UCSD-AML1 (cell line): ENCODE measurements around the gene C1orf159.
"Not testable (repeated sequence)": the region's sequence is repeated elsewhere in the genome, so short reads cannot be mapped to it uniquely, and the experiment has no call there.

Source experiments
- DNase-seq: peaks from one replicate; lab custom pipeline; 2025; ENCODE audit not compliant: unreplicated experiment; lab: John Stamatoyannopoulos, UW

The C1orf159 gene

DNA sequence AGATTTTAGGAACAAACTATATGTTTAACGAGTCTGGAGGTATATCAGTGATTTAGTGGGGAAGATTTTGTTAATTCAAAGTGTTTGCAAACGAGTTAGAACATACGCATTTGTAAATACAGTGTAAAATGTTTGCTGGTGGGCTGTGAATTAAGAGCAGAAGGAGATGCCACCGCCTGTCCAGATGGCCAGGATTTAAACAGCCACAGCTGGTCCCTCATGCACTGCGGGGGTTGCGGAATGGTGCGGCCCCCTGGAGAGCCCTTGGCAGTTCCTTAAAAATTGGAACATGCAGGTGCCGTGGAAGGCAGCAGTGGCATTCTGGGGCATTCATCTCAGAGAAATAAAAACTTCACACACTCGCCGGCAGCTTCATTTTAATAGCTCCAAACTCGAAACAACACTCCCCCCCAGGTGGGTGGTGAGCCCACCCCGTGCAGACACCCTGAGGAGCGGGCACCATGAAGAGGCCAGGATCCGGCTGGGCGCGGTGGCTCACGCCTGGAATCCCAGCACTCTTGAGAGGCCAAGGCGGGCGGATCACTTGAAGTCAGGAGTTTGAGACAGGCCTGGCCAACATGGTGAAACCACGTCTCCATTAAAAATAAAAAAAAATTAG, 3.5 kb upstream of the C1orf159 start:
- DNase-seq = no peak

DNA sequence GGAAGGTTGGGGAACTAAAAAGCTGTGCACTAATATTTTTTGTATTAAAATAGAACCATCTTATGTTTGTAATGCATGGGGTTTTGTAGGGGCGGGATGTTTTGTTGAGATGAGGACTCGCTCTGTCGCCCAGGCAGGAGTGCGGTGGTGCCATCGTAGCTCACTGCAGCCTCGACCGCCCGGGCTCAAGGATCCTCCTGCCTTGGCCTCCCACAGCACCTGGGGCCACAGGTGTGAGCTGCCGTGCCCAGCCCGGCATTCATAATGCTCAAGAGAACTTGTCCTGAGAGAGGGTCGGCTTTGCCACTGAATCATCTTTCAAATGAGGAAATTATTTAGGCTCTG, 3.0 kb upstream of the C1orf159 start:
- DNase-seq = no peak

DNA sequence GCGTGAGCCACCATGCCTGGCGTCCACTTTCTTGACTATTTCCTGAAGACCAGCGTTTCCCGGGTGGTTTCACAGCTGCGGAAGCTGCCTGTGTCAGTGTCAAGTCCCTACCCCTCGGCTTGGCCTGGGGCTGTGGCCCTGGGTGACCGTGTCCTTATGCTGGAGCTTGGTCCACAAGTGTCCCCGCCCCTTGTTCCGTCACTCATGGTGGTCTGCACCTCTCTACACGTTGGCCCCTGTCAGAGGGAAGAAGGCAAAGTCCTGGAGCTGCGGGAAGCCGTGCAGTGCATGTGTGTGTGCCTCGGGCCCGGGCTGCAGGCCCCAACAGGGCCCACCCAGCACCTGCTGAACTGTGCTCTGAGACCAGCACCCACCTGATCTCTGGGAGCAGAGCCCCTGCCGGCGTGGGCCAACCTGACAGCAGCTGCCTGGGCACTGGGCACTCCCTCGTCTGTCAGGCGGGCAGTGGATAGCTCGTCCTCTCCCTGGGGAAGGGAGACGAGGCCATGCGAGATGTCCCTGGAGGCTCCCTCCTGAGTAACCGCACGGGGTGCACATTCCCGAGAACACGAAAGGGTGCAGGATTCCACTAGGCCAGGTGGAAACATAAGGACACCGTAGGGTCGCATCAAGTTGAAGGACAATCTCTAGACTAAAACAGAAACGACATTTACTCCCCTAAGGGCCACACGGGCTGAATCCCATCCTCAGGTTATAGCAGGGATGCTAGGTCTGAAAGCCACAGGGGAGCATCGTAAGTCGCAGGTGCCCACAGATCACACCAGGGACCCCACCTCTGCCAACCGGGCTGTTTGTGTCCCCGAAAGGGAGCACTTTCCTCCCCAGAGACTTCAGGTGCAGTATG, 2.4 kb upstream of the C1orf159 start:
- no peak for DNase-seq

DNA sequence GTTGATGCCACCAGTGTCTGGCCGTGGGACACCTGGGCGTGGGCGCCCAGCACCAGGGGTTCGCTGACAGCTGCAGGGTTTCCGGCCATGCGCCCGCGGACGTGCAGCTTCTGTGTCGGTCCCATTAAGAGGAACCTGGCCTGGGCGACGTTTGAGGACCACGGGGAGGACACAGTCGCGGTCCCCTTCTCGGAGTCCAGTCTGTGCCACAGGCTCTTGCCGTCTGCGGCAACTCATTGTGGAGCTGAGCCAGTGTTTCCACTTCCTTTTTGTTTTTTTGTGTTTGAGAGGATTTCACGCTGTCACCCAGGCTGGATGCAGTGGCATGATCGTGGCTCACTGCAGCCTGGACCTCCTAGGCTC, 1.6 kb upstream of the C1orf159 start:
- peak; percentile 47 for DNase-seq

DNA sequence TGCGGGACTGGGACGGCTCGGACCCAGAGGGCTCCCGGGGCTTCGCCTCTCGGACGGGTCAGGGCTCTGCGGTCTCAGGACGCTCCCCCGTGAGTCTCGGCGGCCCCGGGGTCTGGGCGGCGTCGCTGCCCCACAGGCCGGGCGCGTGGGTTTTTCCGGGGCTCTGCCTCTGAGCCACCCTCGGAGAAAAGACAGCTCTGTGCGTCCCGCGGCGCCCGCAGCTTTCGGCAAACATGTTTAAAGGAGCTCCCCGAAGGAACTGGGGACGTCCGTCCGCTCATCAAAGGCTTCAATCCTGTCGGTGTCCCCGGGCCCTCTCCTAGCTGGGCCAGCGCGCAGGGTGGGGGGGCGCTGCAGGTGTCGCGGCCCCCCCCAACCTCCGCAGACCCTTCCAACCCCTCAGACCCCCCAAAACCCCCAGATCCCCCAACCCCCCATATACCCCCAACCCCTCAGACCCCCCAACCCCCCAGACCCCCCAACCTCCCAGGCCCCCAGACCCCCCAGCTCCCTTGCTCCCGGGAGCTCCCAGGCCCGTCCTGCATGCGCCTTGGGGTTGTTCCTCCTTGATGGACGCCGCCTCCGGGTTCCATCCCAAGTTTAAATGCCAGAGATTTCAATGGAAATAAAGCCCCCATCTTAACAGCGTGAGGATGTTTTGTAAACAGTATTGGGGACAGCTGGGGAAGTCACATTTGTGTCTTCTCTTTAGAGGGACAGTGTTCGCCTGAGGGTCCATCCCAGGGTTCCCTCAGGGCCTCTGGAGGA, 996 bp upstream of the C1orf159 start:
- no peak for DNase-seq

DNA sequence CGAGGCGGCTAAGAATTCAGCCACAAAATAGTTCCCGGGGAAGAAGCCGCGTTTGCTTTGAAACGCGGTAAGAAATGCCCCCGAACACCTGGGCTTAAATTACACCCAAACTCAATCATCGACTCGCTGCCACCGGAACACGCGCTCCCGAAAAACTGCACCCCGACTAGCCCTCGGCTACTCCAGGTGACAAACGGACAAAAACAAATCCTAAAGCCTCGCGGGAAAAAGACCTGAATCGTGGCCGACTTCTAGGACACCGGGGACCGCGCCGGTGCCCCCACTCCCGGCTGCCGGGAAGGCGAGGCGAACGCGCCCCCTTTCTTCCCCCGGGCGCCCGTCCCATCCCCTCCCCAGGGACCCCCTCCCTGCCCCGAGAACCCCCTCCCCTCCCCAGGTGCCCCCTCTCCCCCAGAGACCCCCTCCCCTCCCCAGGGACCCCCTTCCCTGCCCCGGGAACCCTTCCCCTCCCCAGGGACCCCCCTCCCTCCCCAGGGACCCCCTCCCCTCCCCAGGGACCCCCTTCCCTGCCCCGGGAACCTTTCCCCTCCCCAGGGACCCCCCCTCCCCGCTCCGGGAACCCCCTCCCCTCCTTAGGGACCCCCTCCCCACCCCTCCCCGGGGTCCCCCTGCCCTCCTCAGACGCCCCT, 628 bp downstream of the C1orf159 start:
- no peak for DNase-seq

DNA sequence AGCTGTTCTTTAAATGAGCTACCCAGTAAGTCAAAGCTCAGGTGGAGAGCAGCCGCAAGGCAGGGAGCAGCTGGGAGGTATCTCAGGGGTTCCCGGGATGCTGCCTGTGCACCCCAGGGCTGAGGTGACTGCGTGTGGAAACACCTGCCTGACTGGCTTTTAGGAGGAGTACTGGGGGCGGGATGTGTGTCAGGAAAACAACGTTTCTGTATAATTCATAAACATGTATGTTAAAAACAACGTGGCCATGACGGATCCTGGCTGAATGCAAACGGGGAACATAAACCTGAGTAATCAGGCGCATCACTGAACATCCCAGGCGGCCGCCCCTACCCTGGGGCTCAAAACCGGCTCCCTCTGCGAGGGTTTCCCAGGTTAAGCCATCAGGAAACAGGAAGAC, 1.5 kb downstream of the C1orf159 start:
- DNase-seq = no peak

DNA sequence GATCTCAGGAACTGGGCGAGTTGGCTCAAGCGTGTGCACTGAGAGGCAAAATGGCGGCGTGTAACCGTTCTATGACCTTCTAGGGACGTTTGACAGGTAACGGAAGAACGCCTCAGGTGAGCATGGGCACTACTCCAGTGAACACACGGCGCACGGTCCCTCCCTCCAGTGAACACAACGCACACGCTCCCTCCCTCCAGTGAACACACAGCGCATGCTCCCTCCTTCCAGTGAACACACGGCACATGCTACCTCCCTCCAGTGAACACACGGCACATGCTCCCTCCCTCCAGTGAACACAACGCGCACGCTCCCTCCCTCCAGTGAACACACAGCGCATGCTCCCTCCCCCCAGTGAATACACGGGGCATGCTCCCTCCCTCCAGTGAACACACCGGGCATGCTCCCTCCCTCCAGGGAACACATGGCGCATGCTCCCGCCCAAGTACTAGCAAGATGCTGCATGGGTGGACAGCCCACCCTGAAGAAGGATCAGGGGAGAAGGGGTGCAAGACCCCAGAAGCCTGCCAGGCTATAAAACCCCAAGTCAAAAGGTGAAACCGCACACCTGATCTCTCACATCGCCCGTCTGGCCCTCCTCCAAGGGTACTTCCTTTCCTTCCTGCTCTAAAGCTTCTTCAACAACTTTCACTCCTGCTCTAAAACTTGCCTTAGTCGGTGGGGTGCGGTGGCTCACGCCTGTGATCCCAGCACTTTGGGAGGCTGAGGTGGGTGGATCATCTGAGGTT, 3.5 kb downstream of the C1orf159 start:
- no peak for DNase-seq

DNA sequence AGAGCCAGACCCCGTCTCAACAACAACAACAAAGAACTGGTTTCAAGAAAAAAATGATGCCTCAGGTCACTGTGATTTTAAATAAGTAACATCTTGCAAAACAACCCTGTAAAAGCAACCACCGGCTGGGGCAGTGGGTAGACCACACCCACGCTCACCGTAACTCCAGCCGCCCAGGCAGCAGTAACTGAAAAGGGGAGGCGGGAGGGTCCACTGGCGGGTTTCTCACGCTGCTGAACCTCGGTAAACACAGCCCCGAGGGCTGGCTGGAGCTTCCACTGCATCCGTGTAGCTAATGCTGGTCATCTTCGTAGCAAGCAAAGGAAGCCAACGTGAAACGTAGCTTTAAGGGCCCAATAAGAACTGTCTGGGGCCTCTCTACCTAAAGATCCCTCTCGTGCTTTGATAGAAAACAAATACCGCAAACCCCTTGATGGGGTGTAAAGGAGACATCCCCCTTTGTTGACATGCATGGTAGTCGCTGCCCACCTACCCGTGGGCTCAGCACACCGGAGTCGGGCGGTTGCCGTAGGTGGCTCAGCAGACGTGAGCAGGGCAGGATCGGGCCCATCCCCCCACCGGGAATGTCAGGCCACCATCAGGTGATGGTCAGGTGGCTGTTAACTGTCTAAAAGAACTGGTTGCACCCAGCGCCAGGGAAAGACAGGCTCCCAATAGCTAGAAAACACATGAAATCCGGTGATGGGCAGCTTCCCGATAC, 4.2 kb downstream of the C1orf159 start:
- DNase-seq = no peak

DNA sequence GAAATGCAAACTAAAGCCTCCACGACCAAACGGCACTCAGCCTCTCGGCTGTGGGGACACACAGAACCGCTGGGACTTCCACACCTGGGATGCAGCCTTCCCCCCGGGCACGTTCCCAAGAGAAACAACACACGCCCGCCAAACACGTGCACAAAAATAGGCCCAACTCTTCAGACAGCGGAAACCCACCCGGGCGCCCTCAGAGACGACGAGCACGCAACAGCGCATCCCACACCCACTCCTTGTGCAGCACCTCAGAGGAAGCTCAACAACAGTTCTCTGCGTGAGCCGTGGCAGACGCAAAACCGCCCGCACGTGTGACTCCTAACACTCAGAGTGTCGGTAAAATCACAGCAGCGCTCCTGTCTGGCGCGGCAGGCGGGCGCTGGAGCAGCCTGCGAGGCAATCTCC, 5.3 kb downstream of the C1orf159 start:
- no peak for DNase-seq

DNA sequence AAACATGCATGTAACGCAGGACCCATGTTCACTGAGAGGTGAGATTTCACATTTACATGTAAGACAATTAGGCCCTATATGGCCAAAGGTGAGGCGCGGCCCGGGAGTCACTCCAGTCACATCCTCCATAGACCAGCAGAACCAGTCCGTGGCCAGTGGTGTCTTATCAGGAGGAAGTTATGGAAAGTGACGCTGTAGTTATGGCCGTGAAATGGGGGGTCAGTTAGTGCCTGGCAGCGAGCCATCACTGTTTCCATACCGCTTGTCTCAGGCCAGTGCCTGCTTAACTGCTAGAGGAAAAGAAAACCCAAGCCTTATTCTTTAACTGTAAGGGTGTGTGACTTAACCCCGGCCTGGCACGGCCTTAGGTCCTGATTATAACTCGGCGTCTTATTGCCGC, 6.1 kb downstream of the C1orf159 start:
- DNase-seq = peak; percentile 34

DNA sequence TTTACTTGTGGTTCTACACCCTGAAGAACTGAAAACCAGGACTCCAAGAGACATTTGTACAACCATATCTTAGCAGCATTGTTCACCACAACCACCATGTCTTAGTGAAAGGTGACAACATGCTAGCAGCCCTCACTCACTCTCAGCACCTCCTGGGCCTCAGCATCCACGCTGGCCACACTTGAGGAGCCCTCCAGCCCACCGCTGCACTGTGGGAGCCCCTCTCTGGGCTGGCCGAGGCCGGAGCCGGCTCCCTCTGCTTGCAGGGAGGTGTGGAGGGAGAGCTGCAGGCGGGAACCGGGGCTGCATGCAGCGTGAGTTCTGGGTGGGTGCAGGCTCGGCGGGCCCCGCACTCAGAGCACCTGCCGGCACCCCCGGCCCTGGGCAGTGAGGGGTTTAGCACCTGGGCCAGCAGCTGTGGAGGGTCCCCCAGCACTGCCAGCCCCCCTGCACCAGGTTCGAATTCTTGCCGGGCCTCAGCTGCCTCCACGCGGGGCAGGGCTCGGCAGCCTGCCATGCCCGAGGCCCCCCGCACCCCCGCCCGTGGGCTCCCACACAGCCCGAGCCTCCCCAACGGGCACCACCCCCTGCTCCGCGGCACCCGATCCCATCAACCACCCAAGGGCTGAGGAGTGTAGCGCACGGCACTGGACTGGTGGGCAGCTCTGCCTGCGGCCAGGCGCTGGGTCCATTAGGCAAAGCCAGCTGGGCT, 9.2 kb downstream of the C1orf159 start:
- DNase-seq = no peak

DNA sequence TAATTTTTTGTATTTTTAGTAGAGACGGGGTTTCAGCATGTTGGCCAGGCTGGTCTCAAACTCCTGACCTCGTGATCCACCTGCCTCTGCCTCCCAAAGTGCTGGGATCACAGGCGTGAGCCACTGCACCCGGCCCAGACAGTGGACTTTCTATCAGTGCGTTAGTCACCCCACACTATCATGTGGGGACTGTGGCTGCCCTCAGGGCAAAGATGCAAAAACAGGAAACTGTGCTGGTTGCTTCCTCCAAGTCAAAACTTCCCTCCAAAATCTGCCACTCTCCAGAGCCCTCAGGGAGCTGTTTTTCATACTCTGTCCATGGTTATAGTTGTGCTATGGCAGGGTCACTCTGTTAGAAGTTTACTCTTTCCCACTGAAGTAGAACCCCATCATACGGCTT, 11.7 kb downstream of the C1orf159 start:
- peak; percentile 24 for DNase-seq

DNA sequence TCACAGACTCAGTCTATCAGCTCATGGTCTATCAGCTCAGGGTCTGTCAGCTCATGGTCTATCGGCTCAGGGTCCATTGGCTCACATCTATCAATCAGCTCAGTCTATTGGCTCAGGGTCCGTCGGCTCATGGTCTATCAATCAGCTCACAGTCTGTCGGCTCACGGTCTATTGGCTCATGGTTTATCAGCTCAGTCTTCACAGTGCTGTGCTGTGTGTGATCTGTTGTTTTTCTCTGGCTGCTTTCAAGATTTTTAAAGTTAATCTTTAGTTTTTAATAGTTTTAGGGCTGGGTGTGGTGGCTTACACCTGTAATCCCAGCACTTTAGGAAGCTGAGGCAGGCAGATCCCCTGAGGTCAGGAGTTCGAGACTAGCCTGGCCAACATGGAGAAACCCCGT, 14.4 kb downstream of the C1orf159 start:
- no peak for DNase-seq

DNA sequence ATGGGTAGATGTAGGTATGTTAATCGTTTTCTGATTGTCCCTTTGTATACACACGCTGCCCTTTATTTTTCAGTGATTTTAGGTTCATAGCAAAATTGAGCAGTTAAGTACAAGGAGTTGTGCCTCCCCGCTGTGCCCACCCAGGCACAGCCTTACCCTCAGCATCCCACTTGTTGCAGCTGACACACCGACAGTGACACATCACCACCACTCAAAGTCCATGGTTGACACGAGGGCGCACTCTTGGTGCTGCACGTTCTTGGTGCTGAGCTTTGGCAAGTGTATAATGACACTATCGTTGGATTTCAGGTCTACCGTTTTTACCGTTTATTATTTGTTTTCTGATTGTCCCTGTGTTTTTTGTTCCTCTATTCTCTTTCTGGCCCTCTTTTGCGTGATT, 15.6 kb downstream of the C1orf159 start:
- DNase-seq = no peak

DNA sequence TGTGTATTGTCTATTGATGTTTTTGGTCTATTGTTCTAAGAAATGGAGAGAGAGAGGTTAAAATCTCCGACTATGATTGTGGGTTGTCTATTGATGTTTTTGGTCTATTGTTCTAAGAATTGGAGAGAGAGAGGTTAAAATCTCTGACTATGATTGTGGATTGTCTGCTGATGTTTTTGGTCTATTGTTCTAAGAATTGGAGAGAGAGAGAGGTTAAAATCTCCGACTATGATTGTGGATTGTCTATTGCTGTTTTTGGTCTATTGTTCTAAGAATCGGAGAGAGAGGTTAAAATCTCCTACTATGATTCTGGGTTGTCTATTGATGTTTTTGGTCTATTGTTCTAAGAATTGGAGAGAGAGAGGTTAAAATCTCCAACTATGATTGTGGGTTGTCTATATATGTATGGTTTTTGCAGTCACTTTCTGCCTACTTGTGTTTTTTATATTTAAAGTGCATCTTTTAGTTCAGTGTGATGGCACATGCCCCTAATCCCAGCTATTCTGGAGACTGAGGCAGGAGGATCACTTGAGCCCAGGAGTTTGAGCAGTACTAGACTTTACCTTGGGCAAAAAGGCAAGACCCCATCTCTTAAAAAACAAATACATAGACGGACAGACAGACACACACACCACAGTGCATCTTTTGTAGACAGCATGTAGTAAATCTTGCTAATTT, 16.2 kb downstream of the C1orf159 start:
- DNase-seq = no peak

DNA sequence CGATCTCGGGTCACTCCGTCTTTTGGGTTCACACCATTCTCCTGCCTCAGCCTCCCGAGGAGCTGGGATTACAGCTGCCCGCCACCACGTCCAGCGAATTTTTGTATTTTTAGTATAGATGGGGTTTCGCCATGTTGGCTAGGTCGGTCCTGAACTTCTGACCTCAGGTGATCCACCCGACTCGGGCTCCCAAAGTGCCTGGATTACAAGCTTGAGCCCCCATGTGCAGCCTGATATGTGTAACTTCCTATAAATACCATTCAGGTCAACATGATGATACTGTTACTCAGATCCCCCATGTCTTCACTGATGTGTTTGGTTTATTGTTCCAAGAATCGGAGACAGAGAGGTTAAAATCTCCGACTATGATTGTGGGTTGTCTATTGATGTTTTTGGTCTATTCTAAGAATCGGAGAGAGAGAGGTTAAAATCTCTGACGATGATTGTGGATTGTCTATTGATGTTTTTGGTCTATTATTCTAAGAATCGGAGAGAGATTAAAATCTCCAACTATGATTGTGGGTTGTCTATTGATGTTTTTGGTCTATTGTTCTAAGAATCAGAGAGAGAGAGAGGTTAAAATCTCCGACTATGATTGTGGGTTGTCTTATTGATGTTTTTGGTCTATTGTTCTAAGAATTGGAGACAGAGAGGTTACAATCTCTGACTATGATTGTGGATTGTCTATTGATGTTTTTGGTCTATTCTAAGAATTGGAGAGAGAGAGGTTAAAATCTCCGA, 17.0 kb downstream of the C1orf159 start:
- DNase-seq = no peak

DNA sequence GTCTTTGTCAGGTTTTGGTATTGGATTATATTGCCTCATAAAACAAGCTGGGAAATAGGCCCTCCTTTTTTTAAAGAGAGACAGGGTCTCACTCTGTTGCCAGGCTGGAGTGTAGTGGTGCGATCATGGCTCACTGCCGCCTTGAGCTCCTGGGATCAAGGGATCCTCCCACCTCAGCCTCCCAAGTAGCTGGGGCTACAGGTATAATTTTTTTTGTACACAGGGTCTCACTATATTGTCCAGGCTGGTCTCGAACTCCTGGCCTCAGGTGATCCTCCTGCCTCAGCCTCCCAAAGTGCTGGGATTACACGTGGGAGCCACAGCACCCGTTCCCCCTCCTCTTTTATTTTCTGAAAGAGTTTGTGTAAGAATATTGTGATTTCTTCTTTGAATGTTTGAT, 19.8 kb downstream of the C1orf159 start:
- DNase-seq = not testable (repeated sequence)
